Neutrophil (primary cell): ENCODE results near the gene RNF148.

Experiments used
- H3K27ac ChIP-seq: fragments of 200-600 bp; sonication (generic); 2 replicates; pipeline ENCODE4 v1.5.1; 2016; ENCODE audit warnings: mild to moderate bottlenecking, moderate library complexity
- H3K27me3 ChIP-seq: fragments of 200-600 bp; sonication (generic); 2 replicates; pipeline ENCODE4 v1.6.0; 2016; ENCODE audit warnings: mild to moderate bottlenecking
- H3K36me3 ChIP-seq: fragments of 200-600 bp; sonication (generic); 2 replicates; pipeline ENCODE4 v1.5.1; 2017
- H3K4me1 ChIP-seq, 2 experiments: fragments of 200-600 bp in 1 of 2; sonication (generic) in 1 of 2; 1 replicate in 1 of 2; 2 replicates in 1 of 2; pipeline versions ENCODE4 v1.5.1 to v1.6.1; 2013 to 2016; ENCODE audit warnings: low read depth in 1 of 2, low read length in 1 of 2, mild to moderate bottlenecking in 1 of 2, moderate library complexity in 1 of 2; ENCODE audit not compliant: control insufficient read depth in 1 of 2, insufficient read depth in 1 of 2
- H3K4me3 ChIP-seq, 2 experiments: fragments of 200-600 bp in 1 of 2; sonication (generic) in 1 of 2; 1 replicate in 1 of 2; 2 replicates in 1 of 2; pipeline ENCODE4 v1.5.1; 2013 to 2016; ENCODE audit warnings: low read depth in 1 of 2, low read length in 1 of 2, mild to moderate bottlenecking in 1 of 2, moderate library complexity in 1 of 2
- H3K9me3 ChIP-seq: fragments of 200-600 bp; sonication (generic); 2 replicates; pipeline ENCODE4 v1.5.1; 2016
- TF ChIP-seq, protein P1 (sequence below): fragments of 200-600 bp; sonication (generic); IDR thresholded peaks from 2 replicates; pipeline ENCODE4 v1.5.1; 2016; ENCODE audit warnings: antibody characterized with exemption

RNF148 gene

DNA sequence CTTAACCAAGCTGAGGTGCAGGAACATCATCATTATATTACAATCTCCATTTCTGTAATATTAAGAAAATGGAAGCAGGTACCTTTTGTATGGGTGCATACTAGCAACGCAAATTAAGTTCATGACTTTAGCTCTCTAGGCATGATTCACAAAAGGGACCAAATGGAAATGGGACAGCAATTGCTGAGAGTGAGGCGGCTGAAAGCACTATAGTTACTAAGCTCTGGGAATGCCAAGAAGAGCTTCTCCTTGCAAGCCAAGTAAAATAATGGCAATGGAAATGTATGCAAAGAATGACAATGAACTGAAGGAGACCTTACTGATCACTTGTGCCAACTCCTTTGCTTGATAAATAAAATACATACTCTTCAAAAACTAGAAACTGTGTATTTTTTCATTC lies 36.2 kb upstream of the RNF148 start:
- Histone ChIP-seq H3K27ac (no peak overlapping the region), H3K27me3 (no peaks in the 10 kb centered on the region), H3K36me3 (no peaks in the 10 kb centered on the region), H3K4me1 (no peaks in the 10 kb centered on the region), H3K4me3 (no peak overlapping the region), H3K9me3 (no peaks in the 10 kb centered on the region)
- TF ChIP-seq, protein P1, sequence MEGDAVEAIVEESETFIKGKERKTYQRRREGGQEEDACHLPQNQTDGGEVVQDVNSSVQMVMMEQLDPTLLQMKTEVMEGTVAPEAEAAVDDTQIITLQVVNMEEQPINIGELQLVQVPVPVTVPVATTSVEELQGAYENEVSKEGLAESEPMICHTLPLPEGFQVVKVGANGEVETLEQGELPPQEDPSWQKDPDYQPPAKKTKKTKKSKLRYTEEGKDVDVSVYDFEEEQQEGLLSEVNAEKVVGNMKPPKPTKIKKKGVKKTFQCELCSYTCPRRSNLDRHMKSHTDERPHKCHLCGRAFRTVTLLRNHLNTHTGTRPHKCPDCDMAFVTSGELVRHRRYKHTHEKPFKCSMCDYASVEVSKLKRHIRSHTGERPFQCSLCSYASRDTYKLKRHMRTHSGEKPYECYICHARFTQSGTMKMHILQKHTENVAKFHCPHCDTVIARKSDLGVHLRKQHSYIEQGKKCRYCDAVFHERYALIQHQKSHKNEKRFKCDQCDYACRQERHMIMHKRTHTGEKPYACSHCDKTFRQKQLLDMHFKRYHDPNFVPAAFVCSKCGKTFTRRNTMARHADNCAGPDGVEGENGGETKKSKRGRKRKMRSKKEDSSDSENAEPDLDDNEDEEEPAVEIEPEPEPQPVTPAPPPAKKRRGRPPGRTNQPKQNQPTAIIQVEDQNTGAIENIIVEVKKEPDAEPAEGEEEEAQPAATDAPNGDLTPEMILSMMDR: no peak

DNA sequence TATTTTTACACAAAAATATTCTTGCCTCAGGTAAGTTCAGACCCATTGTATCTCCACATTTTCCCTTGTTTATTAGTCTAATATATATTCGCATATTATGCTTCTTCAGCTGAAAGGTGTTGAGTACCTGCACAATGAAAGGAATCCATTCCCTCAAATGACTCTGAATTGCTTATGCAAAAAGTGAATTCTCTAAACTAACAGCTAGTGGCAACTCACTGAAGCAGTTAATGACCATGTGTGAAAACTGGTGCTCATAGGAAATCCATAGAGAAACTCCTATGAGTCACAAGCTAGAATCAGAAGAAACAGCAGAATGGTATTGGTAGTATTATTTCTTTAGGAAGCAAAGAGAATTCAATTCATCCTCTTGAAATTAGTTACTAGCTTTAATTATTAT lies 33.5 kb upstream of the RNF148 start:
- Histone ChIP-seq H3K9me3 (no peaks in the 10 kb centered on the region), H3K27ac (no peak overlapping the region), H3K36me3 (no peaks in the 10 kb centered on the region), H3K4me3 (no peak overlapping the region), H3K4me1 (no peaks in the 10 kb centered on the region), H3K27me3 (no peaks in the 10 kb centered on the region)
- TF ChIP-seq, protein P1: no peak

DNA sequence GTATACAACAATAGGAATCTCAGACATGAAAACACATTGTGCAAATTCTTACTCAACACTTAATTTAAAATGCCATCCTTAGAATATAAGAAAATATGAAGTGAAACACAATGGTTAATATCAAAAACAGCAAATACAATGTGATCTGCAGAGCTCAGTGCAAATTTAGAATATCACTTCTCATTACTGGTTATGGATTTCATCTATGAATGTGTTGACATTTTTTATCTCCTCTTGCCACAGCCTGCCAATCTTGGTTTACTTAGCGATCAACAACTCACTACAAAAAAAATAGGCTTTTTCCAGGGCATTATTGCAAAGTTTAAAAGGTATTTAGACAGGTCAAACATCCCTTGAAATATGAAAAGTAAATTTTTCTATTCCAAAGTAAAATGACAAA lies 25.0 kb upstream of the RNF148 start:
- TF ChIP-seq, protein P1: no peak
- H3K4me1 ChIP-seq: no peaks in the 10 kb centered on the region
- H3K4me3 ChIP-seq: no peak overlapping the region
- no peaks in the 10 kb centered on the region for H3K27me3 ChIP-seq
- H3K27ac ChIP-seq: no peak overlapping the region
- no peaks in the 10 kb centered on the region for H3K9me3 ChIP-seq
- H3K36me3 ChIP-seq: no peaks in the 10 kb centered on the region

DNA sequence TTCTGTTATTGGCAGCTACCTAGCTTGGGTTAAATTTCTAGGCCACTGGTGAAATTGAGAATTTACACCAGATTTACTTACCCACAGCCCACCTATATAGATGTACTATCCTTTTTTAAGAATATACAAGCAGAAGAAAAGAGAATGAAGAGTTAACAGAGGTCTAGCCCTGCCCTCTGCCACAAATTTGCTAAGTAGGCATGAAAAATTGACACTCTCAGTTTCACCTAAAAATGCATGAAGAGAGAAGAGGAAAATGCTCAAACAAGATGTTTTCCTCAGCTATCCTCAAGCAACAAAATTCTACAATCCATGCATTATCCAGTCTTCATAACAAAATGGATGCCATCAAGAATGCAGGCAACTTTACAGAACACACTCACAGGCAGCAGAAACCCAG lies 24.6 kb upstream of the RNF148 start:
- Histone ChIP-seq H3K27ac (no peak overlapping the region), H3K4me3 (no peak overlapping the region), H3K36me3 (no peaks in the 10 kb centered on the region), H3K27me3 (no peaks in the 10 kb centered on the region), H3K4me1 (no peaks in the 10 kb centered on the region), H3K9me3 (no peaks in the 10 kb centered on the region)
- TF ChIP-seq, protein P1: no peak

DNA sequence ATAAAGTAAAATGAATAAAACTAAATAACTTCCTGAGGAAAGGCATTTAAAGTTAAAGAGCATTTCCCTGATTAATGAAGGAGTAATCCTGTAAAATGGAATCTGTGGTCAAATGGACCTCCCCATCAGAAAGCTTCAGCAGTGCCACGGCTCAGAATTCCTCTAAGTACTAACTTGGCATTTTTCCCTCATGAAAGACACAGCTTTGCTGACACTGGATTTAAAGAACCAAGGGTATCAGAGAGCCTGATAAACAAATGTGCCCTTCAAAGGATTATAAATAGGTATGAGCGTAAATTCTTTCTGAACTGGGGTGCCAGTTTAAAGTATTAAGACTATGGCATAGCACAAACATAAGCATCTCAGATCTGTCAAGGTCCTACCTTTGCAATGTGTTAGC lies 24.2 kb upstream of the RNF148 start:
- Histone ChIP-seq H3K4me3 (no peak overlapping the region), H3K4me1 (no peaks in the 10 kb centered on the region), H3K27ac (no peak overlapping the region), H3K36me3 (no peaks in the 10 kb centered on the region), H3K9me3 (no peaks in the 10 kb centered on the region), H3K27me3 (no peaks in the 10 kb centered on the region)
- TF ChIP-seq, protein P1: no peak

DNA sequence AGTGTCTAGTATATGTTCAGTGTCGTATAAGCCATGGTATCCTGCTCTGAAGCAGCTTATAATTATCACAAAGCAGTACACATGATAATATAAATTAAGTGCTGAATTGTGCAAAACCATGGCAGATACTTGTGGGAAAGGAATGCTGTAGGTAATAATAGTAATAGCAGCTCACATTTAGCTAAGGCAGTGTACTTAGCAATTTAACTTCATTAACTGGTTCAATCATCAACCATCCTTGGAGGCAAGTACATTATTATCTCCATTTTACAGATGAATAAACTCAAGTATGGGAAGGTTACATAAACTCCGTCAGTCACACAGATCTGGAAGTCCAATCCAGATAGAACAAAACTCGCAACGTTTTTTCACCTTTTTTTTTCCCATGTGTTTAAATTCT lies 21.6 kb upstream of the RNF148 start:
- H3K27me3 ChIP-seq: no peaks in the 10 kb centered on the region
- H3K4me1 ChIP-seq: no peaks in the 10 kb centered on the region
- TF ChIP-seq, protein P1: no peak
- H3K9me3 ChIP-seq: no peaks in the 10 kb centered on the region
- no peak overlapping the region for H3K27ac ChIP-seq
- no peaks in the 10 kb centered on the region for H3K36me3 ChIP-seq
- no peak overlapping the region for H3K4me3 ChIP-seq
